ENCODE results near the gene CDHR2.
"Not testable (repeated sequence)": the region's sequence is repeated elsewhere in the genome, so short reads cannot be mapped to it uniquely, and the experiment has no call there.

CDHR2 gene

DNA sequence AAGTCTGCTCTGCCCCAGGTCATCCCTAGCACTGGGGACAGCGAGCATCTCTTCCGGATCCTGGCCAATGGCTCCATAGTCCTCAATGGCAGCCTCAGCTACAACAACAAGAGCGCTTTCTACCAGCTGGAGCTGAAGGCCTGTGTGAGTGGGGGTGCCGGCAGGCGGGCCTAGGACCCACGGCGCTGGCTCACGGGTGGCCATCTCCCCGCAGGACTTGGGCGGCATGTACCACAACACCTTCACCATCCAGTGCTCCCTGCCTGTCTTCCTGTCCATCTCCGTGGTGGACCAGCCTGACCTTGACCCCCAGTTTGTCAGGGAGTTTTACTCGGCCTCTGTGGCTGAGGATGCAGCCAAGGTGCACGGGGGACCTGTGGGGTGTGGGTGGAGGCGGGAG lies 25.9 kb downstream of the CDHR2 start:
- no peak for DNase-seq

DNA sequence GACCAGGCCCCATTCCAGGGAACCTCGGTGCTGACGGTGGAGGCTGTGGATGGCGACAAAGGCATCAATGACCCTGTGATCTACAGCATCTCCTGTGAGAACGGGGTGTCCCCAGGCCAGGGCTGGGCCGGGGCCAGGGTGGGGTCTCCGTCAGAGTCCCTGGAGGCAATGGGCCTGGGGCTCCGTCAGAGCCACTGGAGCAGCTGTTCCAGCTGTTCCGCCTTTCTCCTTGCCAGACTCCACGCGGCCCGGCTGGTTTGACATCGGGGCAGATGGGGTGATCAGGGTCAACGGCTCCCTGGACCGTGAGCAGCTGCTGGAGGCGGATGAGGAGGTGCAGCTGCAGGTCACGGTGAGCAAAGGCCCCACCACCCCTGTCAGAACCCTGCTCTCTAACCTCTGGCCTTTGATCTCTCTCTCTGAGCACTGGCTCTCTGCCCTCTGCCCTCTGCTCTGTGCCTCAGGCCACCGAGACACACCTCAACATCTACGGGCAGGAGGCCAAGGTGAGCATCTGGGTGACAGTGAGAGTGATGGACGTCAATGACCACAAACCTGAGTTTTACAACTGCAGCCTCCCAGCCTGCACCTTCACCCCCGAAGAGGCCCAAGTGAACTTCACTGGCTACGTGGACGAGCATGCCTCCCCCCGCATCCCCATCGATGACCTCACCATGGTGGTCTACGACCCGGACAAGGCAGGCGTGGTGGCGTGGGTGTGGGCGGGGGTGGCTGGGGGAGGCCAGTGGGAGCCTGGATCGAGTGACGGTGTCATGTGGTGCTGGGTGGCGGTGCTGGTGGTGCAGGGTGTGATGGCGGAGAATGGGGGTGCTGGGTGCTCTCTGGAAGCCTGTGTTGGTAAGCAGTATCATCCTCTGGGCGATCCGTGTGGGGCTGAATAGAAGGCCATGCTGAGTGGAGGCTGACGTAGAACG lies 26.6 kb downstream of the CDHR2 start:
- DNase-seq = no peak

DNA sequence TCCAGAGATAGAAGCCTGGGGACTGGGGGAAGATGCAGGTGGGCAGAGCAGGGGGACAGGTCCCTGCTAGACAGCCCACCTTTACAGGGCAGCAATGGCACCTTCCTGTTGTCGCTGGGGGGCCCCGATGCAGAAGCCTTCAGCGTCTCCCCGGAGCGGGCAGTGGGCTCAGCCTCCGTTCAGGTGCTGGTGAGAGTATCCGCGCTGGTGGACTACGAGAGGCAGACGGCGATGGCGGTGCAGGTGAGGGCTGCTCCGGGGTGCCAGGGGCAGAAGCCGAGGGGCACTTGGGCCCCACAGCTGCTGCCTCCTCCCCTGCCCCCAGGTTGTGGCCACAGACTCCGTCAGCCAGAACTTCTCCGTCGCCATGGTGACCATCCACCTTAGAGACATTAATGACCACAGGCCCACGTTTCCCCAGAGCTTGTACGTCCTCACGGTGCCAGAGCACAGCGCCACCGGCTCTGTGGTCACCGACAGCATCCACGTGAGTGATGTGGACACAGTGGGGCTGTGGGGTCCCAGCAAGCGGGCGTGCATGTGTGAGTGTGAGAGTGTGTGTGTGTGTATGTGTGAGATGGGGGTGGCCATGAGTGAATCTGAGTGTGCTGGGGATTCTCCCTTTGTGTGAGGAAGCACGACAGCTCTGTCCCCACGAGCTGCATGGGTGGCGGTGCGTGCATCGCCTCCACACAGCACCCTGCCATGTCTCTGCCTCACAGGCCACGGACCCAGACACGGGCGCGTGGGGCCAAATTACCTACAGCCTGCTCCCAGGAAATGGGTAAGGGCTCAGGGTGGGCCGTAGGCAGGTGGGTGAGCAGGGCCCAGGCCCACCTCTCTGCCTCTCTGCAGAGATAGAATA lies 28.4 kb downstream of the CDHR2 start:
- no peak for DNase-seq

DNA sequence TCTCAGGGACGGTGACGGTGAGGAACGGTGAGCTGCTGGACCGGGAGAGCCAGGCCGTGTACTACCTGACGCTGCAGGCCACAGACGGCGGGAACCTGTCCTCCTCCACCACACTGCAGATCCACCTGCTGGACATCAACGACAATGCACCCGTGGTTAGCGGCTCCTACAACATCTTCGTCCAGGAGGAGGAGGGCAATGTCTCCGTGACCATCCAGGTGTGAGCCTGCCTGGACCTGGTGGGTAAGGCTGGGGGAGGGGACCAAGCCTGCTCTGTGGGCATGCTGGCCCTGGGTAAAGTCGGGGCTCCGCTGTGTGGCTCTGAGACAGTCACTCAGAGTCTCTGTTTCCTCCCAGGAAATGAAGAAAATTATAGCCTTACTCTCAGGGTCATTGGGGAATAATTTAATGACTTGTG lies 29.3 kb downstream of the CDHR2 start:
- DNase-seq = peak in 1 of 2 experiments; percentile 61

DNA sequence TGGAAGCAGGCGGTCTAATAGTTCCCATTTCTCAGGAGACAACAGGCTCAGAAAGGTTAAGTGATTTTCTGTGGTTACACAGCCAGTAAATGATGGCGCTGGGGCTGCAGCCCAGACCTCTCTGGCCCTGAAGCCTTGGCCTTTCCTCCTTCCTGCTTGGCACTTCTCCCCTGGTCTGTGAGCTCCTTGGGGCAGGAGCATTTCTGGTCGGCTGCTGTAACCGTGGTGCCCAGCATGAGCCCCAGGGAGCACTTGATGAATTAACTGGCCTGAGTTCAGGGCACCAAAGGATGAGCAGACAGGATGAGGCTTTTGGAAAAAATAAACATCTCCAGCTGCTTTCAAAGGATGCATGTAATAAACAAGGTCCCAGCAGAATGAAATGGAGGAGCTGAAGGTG lies 30.2 kb downstream of the CDHR2 start:
- DNase-seq = no peak

DNA sequence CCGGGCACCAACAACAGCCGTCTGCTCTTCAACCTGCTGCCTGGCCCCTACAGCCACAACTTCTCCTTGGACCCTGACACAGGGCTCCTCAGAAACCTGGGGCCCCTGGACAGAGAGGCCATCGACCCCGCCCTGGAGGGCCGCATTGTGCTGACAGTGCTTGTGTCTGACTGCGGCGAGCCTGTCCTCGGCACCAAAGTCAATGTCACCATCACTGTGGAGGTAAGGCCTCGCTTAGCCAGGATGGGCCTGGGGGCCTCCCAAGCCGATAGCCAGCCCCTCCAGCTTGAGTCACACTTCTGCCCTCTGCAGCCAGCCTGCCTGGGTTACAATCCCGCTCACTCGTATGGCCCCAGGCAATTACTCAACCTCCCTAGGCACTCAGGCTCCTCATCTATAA lies 32.2 kb downstream of the CDHR2 start:
- no peak for DNase-seq

DNA sequence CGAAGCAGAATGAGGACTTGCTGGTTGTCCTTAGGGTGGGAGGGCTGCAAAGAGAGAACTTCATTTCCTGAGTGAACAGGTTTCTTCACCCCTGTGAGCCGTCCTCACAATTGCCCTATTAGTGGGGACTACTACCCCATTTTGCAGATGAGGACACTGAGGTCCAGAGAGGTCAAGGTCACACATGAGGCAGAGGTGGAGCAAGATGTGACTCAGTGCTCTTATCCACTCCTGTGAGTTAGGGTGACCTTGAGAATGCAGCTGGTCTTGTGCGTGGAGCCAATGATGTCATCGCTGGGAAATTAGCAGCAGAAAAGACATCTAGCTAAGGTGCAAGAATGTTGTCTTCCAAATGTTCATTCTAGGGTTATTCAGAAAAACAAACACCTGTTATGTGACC lies 33.9 kb downstream of the CDHR2 start:
- DNase-seq = no peak

DNA sequence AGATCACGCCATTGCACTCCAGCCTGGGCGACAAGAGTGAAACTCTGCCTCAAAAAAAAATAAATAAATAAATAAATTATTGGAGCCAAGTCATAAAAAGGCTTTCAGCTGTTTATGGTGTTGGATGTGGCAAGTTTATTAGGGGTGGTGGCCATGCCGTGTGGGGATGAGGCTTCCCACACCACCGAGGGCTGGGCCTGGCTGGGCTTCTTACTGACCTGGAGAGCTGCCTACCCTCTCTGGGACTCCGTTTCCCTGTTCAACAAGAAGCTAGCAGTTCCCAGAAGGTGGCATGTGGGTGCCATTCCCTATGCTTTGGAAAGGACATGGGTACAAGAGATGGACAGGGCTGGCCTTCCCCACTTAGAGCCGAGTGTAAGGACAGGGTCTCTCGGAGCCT lies 38.3 kb downstream of the CDHR2 start:
- no peak for DNase-seq

DNA sequence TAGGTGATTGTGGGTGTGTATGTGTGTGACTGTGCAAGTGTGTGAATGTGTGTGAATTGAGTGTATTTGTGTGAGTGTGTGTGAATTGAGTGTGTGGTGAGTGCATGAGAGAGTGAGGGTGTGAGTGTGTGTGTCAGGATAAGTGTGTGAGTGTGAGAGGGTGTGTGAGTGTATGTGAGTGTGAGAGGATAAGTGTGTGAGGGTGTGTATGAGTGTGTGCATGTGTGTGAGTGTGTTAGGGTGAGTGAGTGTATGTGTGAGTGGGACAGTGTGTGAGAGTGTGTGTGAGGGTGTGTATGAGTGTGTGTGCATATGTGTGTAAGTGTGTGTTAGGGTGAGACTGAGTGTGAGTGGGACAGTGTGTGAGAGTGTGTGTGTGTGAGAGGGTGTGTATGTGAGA lies 39.2 kb downstream of the CDHR2 start:
- no peak for DNase-seq

DNA sequence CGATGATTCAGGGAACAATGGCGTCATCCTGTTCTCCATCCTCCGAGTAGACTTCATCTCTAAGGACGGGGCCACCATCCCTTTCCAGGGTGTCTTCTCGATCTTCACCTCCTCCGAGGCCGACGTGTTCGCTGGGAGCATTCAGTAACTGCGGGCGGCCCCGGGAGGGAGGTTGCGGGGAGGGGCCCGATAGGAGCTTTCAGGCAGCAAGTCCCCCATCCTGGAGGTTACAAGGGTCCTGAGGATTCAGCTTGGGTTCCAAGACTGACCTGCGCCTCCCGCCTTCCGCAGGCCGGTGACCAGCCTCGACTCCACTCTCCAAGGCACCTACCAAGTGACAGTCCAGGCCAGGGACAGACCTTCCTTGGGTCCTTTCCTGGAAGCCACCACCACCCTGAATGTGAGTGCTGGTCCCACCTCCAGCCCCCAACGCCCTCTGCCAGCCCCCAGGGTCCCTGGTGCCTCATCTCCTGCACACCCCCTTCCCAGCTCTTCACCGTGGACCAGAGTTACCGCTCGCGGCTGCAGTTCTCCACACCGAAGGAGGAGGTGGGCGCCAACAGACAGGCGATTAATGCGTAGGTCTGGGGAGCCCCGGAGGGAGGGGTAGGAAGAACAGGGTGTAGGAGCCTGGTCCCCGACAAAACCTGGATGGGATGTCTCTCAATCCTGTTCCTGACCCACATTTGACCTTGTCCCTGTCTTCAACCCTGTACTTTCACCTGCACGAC lies 40.1 kb downstream of the CDHR2 start:
- no peak for DNase-seq

DNA sequence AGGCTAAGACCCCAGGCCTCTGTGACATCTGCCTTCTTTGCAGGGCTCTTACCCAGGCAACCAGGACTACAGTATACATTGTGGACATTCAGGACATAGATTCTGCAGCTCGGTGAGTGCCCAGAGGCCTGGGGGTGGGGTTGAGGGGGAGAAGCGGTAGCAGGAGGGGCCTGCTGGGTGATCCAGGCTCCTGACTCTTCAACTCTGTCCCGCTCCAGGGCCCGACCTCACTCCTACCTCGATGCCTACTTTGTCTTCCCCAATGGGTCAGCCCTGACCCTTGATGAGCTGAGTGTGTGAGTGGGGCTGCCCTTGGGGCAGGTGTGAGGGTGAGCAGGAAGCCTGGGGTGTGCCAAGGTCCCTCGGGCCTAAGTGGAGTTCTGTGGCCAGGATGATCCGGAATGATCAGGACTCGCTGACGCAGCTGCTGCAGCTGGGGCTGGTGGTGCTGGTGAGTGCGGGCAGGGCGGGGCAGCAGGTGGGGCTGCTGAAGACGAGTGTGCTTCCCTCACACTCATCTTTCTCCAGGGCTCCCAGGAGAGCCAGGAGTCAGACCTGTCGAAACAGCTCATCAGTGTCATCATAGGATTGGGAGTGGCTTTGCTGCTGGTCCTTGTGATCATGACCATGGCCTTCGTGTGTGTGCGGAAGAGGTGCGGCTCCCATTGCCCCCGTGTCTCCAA lies 41.0 kb downstream of the CDHR2 start:
- no peak for DNase-seq

DNA sequence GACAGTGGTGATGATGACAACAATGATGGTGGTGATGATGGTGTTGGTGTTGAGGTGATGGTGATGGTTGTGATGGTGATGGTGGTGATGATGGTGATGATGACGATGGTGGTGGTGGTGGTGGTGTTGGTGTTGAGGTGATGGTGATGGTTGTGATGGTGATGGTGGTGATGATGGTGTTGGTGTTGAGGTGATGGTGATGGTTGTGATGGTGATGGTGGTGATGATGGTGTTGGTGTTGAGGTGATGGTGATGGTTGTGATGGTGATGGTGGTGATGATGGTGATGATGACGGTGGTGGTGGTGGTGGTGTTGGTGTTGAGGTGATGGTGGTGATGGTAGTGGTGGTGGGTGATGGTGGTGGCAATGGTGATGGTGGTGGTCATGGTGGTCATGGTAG lies 42.5 kb downstream of the CDHR2 start:
- not testable (repeated sequence) for DNase-seq

DNA sequence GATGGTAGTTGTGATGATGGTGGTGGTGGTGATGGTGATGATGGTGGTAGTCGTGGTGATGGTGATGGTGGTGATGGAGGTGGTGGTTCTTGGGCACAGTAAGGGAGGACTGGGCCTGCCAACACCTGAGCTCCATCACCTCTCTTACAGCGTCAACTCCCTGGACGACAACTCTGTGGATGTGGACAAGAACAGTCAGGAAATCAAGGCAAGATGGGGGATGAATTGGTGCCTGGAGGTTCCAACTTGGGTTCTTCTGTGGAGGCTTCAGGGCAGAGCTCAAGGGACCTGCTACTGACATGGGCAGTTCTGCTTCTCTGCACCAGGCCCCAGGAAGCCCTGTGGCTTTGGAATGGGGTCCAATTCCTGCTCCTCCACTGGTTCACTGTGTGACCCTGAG lies 43.4 kb downstream of the CDHR2 start:
- no peak for DNase-seq

DNA sequence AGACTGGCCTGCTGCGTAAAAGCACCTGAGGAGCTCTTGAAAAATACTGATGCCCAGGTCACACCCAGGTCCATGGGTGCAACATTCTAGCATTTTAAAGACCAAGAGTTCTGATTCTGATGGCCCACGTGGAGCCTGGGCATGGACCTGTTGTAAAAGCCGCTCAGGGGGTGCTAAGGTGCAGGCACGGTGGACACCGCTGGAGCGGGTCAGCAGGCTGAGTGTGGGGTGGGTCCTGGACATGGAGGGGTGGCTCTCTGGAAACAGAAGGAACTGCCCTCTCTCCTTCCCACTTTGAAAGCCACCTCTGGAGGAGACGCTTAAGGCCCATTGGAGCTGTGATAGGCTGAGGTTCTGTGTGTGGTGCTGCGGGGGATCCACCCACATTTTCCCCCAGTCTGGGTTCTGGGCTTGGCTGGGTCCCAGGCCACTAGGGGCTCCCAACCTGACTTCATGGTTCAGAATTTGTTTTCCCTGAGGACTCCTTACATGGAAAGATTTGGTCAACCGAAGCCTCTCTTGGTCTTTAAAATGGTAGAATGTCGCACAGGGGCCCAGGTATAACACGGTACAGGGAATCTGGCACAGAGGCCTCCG lies 44.2 kb downstream of the CDHR2 start:
- no peak for DNase-seq

DNA sequence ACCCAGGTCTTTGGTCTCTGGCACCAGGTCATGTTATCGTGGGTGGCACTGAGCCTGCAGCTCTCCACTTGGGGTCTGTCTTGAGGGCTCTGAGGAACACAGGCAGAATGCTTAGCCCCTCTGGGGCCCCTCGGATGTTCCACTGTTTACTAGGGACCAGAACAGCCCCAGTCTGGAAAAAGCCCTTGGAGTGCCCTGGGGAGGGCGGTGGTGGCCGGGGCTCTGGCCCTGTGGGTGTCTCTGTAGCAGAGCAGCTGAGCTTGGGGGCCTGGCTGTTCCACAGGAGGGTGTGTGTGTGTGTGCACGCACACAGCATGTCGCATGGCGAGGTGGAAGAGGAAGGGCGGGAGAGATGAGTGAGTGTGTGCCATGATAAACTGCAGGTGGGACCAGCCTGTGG lies 45.4 kb downstream of the CDHR2 start:
- DNase-seq = no peak

DNA sequence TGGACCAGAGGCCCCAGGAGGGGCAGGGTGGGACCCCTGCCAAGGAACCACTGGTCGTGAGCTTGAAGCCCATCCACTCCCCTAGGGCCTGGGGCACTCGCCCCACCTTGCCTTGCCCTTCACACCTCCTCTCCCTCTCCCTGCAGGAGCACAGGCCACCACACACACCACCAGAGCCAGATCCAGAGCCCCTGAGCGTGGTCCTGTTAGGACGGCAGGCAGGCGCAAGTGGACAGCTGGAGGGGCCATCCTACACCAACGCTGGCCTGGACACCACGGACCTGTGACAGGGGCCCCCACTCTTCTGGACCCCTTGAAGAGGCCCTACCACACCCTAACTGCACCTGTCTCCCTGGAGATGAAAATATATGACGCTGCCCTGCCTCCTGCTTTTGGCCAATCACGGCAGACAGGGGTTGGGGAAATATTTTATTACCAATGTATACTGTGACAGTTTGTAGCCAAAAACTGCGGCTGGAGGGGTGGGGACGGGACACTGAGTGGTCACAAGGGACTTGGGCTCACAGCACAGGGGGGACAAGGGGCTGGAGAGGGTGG lies 46.3 kb downstream of the CDHR2 start:
- DNase-seq = no peak

DNA sequence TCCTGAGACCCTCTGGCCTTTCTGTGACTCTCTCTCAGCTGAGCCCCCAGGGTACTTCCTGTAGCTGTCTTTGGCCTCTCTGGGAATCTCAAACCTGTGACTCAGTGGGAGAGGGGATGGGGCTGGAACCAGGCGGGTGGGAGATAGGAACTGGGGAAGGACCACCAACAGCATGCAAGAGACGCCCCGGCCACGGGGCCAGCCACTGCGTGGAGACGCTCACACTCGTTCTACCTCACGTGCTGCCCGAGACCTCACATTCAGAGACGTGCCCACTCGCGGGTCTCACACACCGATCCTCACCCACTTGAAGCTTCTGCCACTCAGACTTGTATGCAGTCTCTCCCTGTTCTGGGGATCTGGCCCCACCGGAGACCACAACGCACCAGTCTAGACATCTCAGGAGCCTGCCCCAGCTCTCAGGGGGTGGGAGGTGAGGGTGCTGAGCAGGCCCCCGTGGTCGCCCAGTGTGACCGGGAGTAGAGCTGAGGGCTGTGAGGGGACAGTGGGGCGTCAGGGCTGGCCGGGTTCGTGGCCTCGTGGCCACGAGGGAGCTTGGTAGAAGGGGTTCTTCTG lies 47.0 kb downstream of the CDHR2 start:
- DNase-seq = no peak

DNA sequence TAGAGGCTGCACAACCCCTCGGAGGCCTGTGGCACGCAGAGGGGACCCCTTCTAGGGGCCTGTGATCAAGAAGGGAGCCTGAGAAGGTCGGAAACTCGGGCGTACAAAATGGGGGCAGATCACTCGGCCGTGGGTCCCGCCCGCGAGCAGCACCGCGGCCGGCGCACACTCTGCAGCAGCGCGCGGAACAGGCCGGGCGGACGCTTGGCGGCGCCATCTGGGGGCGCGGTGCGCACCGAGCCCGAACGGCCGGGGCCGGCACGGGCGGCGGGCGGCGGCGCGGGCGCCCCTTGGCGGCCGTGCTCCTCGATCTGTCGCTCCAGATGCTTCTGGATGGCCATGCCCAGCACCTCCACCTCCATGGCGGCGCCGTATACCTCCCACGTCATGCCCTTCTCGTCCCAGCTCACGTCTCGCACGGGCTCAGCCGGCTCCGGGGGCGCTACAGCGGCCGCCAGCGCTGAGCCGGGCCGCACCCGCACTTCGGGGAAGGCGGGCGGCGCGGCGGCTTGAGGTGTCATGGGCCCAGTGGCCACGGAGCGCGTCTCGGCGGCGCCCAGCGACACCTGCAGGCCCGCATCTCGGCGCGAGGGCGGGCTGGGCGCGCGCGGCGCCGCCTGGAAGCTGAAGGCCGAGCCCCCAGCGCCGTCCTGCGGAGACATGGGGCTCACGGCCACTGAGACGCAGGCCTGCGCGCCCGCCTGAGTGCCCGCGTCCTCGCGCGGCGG lies 47.7 kb downstream of the CDHR2 start:
- no peak for DNase-seq

DNA sequence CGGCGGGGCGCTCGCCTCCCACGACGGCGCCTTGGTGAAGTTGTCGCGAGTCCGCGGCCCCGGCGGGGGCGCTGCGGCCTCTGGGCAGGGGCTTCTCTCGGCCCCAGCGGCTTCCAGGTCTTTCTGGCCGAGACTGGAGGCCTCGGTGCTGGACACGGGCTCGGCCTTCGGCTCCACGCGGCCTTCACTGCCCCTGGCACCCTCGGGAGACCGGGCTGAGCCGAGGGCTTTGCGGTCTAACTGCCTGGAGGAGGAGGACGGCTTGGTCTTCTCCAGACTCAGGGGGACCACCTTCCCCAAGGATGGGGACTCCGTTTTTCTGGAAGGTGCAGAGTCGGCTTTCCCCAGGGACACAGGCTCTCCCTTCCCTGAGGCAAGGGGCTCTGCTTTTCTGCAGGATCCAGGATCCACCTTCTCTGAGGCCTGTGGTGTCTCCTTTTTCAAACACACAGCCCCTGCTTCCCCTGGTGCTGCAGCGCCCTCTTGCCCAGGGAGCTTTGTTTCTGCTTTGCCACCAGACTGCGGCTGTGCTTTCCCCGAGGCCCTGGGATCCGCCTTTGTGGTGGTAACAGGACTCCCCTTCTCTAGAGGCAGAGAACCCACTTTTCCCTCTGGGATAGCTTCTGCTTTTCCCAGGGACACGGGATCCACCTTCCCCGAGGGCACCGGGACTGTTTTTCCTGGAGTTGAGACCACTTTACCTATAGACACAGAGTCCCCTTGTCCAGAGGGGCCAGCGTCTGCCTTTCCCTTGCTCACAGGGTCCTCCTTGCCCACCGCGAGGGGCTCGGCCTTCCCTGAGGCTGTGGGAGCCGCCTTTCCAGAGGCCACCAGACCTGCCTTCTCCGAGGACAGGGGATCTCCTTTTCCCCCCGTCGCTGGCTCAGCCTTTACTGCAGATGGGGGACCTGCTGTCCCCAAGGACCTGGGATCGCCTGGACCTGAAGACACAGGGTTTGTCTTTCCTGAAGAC lies 48.6 kb downstream of the CDHR2 start:
- DNase-seq = no peak

Data from SW 1271 (cell line).